A549 (cell line): ENCODE data around the gene NPBWR2.
A peak's percentile ranks its signal among the peaks of the same experiment; 100 is the strongest.

Experiments used
- CHD2 ChIP-seq: fragments of 150-350 bp; IDR thresholded peaks from 2 replicates; pipeline ENCODE4 v1.6.1; 2014; ENCODE audit warnings: low read length; ENCODE audit not compliant: partially characterized antibody
- EP300 ChIP-seq, 2 experiments: fragments of >200 bp; sonication (Bioruptor Twin); formaldehyde crosslinking; IDR thresholded peaks; 2 replicates in 1 of 2; 3 replicates in 1 of 2; pipeline ENCODE4 v1.6.1; 2016 to 2017
- ESRRA ChIP-seq: fragments of 150-350 bp; IDR thresholded peaks from 2 replicates; pipeline ENCODE4 v1.6.1; 2014; ENCODE audit warnings: mild to moderate bottlenecking, low read length, borderline replicate concordance
- MYC ChIP-seq: IDR thresholded peaks from 2 replicates; pipeline ENCODE4 v1.6.1; 2012; ENCODE audit warnings: mild to moderate bottlenecking, inconsistent platforms, low read length, improper control_type of control experiment, borderline replicate concordance
- POLR2A ChIP-seq: IDR thresholded peaks from 2 replicates; pipeline ENCODE4 v1.6.1; 2012; ENCODE audit warnings: mild to moderate bottlenecking, low read length
- ZFP36 ChIP-seq: fragments of 450-650 bp; IDR thresholded peaks from 2 replicates; pipeline ENCODE4 v1.6.1; 2014; ENCODE audit warnings: borderline replicate concordance; ENCODE audit not compliant: partially characterized antibody
- TF ChIP-seq, protein P1 (sequence below): fragments of >200 bp; sonication (Bioruptor Twin); formaldehyde crosslinking; IDR thresholded peaks from 3 replicates; pipeline ENCODE4 v1.5.1; 2016
- TF ChIP-seq, protein P2 (sequence below): IDR thresholded peaks from 2 replicates; pipeline ENCODE4 v1.6.1; 2012
- TF ChIP-seq, protein P3 (sequence below): fragments of 150-350 bp; IDR thresholded peaks from 2 replicates; pipeline ENCODE4 v1.6.1; 2014; ENCODE audit warnings: low read depth, mild to moderate bottlenecking, low read length
- TF ChIP-seq, protein P4 (sequence below): fragments of >200 bp; sonication (Bioruptor Twin); formaldehyde crosslinking; IDR thresholded peaks from 3 replicates; pipeline ENCODE4 v1.6.1; 2016
- TF ChIP-seq, protein P5 (sequence below): IDR thresholded peaks from 2 replicates; pipeline ENCODE4 v1.6.1; 2012; ENCODE audit warnings: low read depth, borderline replicate concordance

DNA sequence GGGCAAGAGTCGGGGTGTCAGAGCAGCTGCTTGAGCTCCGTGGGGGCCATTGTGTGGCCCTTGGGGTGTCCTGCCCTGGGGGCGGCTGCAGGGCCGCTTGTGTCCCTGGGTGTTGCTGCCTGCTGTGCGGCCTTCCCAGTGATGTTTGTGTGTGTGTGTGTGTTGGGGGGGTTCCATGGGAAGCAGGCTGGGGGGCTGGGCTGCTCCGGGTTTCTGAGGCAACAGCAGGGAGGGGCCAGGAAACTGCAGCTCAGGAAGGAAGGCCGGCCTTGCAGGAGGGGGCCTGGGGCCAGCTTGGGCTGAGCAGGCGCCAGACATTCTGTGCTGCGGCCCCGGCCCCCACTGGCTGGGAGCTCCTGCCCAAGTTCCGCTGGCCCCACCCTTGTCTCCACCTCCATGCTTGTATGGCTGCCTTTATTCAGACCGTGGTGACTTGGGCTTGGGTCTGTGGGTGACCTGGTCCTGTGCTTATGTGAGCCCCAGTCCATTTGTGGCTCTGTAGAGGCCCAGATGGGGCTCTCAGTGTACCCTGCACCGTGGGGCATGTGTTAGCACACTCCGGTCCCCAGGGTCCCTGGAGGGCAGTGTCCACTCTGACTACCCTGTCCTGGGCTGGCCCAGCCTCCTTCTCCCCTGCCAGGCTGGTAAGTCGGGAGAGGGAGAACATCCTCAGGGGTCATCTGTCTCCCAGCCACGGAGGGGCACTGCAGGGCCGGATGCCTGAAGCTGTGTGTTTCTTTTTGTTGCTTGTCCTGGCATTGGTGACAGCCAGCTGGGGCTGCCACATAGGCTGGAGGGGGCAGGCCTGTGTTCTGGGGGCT lies 53.3 kb downstream of the NPBWR2 start:
- TF ChIP-seq POLR2A (no peak), EP300 (IDR thresholded peaks at IDR 0.05) (no peak), ZFP36 (no peak), CHD2 (no peak), MYC (no peak), ESRRA (no peak)
- TF ChIP-seq, protein P1, sequence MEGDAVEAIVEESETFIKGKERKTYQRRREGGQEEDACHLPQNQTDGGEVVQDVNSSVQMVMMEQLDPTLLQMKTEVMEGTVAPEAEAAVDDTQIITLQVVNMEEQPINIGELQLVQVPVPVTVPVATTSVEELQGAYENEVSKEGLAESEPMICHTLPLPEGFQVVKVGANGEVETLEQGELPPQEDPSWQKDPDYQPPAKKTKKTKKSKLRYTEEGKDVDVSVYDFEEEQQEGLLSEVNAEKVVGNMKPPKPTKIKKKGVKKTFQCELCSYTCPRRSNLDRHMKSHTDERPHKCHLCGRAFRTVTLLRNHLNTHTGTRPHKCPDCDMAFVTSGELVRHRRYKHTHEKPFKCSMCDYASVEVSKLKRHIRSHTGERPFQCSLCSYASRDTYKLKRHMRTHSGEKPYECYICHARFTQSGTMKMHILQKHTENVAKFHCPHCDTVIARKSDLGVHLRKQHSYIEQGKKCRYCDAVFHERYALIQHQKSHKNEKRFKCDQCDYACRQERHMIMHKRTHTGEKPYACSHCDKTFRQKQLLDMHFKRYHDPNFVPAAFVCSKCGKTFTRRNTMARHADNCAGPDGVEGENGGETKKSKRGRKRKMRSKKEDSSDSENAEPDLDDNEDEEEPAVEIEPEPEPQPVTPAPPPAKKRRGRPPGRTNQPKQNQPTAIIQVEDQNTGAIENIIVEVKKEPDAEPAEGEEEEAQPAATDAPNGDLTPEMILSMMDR, result peak; percentile 19; the same call in 2 of the 3 replicates
- TF ChIP-seq, protein P2, sequence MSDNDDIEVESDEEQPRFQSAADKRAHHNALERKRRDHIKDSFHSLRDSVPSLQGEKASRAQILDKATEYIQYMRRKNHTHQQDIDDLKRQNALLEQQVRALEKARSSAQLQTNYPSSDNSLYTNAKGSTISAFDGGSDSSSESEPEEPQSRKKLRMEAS, result no peak
- TF ChIP-seq, protein P3, sequence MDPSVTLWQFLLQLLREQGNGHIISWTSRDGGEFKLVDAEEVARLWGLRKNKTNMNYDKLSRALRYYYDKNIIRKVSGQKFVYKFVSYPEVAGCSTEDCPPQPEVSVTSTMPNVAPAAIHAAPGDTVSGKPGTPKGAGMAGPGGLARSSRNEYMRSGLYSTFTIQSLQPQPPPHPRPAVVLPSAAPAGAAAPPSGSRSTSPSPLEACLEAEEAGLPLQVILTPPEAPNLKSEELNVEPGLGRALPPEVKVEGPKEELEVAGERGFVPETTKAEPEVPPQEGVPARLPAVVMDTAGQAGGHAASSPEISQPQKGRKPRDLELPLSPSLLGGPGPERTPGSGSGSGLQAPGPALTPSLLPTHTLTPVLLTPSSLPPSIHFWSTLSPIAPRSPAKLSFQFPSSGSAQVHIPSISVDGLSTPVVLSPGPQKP, result no peak
- TF ChIP-seq, protein P4, sequence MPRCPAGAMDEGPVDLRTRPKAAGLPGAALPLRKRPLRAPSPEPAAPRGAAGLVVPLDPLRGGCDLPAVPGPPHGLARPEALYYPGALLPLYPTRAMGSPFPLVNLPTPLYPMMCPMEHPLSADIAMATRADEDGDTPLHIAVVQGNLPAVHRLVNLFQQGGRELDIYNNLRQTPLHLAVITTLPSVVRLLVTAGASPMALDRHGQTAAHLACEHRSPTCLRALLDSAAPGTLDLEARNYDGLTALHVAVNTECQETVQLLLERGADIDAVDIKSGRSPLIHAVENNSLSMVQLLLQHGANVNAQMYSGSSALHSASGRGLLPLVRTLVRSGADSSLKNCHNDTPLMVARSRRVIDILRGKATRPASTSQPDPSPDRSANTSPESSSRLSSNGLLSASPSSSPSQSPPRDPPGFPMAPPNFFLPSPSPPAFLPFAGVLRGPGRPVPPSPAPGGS, result no peak
- TF ChIP-seq, protein P5, sequence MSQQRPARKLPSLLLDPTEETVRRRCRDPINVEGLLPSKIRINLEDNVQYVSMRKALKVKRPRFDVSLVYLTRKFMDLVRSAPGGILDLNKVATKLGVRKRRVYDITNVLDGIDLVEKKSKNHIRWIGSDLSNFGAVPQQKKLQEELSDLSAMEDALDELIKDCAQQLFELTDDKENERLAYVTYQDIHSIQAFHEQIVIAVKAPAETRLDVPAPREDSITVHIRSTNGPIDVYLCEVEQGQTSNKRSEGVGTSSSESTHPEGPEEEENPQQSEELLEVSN, result no peak
